HG02943 (cell line): ENCODE measurements around the gene DLG4.

Experiments used
- ATAC-seq: cut with Tn5 transposase; IDR thresholded peaks from one replicate; pipeline ENCODE4 v1.9.1; 2021; ENCODE audit warnings: mild to moderate bottlenecking, low read depth, moderate library complexity; ENCODE audit not compliant: unreplicated experiment

The DLG4 gene

GRCh38 chr17:7233701-7234082 is 14.1 kb upstream of the DLG4 start:
- ATAC-seq, result no peak

GRCh38 chr17:7232114-7232513 is 12.5 kb upstream of the DLG4 start:
- no peak for ATAC-seq

GRCh38 chr17:7229504-7229903 is 9.9 kb upstream of the DLG4 start:
- ATAC-seq, result no peak

GRCh38 chr17:7228920-7229319 is 9.3 kb upstream of the DLG4 start:
- no peak for ATAC-seq

GRCh38 chr17:7226721-7227710 is 7.4 kb upstream of the DLG4 start:
- ATAC-seq, result no peak

- no peak for ATAC-seq
These were observed 6.2 kb upstream of the DLG4 start for GRCh38 chr17:7225711-7226331.

- ATAC-seq, result no peak
These were observed 5.0 kb upstream of the DLG4 start for GRCh38 chr17:7224661-7225111.

GRCh38 chr17:7224110-7224509 is 4.5 kb upstream of the DLG4 start:
- ATAC-seq, result no peak

- ATAC-seq, result no peak
These were observed 3.7 kb upstream of the DLG4 start for GRCh38 chr17:7223375-7223774.

- ATAC-seq, result no peak
These were observed 3.3 kb upstream of the DLG4 start for GRCh38 chr17:7222972-7223292.

GRCh38 chr17:7222093-7222971 is 2.7 kb upstream of the DLG4 start:
- ATAC-seq, result no peak

- ATAC-seq, result no peak
These were observed 1.8 kb upstream of the DLG4 start for GRCh38 chr17:7221278-7222092.

- no peak for ATAC-seq
These were observed 1.1 kb upstream of the DLG4 start for GRCh38 chr17:7220593-7221277.

- no peak for ATAC-seq
These were observed 316 bp downstream of the DLG4 start for GRCh38 chr17:7219229-7219811.

- ATAC-seq, result no peak
These were observed 878 bp downstream of the DLG4 start for GRCh38 chr17:7218758-7219157.

GRCh38 chr17:7218166-7218565 is 1.5 kb downstream of the DLG4 start:
- ATAC-seq, result no peak

- no peak for ATAC-seq
These were observed 2.3 kb downstream of the DLG4 start for GRCh38 chr17:7217113-7217987.
